ENCODE results near the gene DLGAP1.

GRCh38 chr18:3554091-3554601 is 901.0 kb downstream of the DLGAP1 start:
- TF ChIP-seq YY1 (IDR thresholded peaks at IDR 0.05; ENCODE audit: insufficient read depth, insufficient read length) (no peak), ZNF274 (IDR thresholded peaks at IDR 0.05; ENCODE audit: low read depth, low read length) (no peak), SUZ12 (IDR thresholded peaks at IDR 0.05; ENCODE audit: extremely low read depth, insufficient read depth, insufficient read length) (no peak)
